Measurements from ENCODE around the gene GPR183.

DNA sequence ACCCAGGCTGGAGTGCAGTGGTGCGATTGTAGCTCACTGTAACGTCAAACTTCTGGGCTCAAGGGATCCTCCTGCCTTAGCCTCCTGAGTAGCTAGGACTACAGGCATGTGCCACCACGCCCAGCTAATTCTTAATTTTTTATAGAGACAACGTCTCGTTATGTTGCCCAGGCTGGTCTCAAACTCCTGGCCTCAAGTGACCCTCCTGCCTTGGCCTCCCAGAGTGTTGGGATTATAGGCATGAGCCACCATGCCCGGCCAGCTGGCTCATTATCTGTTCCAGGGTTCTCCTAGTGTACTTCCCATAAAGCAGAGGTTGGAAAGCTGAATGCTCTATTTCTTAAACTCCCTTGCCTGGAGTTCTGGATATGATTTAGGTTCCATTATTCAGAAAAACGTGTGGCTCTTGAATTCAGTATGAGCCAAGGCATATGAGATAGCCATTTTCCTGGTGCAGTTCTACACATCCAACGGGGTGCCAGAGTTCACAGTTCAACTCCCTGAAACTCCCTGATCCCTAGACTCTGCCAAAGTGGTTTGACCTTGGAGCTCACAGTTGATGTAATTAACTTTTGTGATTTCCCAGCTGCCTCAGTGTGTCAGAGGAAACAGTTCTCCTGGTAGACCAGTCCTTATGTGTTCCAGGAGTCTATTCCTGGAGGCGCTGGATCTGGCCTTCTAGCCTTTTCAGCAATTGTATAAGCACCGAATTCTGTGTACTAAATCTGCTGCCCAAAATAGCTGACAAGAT lies 21.6 kb downstream of the GPR183 start:
- TF ChIP-seq POLR2A (IDR thresholded peaks at IDR 0.05; ENCODE audit: low read depth) (no peak), EP300 (IDR thresholded peaks at IDR 0.05) (no peak)
- TF ChIP-seq, protein P1, sequence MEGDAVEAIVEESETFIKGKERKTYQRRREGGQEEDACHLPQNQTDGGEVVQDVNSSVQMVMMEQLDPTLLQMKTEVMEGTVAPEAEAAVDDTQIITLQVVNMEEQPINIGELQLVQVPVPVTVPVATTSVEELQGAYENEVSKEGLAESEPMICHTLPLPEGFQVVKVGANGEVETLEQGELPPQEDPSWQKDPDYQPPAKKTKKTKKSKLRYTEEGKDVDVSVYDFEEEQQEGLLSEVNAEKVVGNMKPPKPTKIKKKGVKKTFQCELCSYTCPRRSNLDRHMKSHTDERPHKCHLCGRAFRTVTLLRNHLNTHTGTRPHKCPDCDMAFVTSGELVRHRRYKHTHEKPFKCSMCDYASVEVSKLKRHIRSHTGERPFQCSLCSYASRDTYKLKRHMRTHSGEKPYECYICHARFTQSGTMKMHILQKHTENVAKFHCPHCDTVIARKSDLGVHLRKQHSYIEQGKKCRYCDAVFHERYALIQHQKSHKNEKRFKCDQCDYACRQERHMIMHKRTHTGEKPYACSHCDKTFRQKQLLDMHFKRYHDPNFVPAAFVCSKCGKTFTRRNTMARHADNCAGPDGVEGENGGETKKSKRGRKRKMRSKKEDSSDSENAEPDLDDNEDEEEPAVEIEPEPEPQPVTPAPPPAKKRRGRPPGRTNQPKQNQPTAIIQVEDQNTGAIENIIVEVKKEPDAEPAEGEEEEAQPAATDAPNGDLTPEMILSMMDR (IDR thresholded peaks at IDR 0.05), result no peak
